ENCODE data around the gene DCLRE1B.

DNA sequence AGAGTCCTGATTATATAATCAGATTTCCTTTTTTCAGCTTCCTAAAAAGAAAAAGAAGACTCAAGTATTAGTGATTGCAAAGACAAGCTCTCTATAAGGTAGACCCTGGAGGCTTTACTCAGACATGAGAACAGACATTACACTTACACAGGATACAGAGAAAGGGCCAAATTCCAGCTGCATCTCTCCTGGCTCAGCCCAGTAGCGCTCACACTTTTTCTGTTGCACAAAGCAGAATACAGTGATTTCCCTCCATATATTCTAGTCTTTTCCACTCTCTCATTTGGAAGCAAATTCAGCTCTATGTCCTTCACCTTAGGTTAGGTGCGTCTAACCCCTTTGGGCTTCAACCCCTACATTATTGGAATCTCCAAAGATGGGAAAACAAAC lies 48.7 kb upstream of the DCLRE1B start:
- TF ChIP-seq GATA2 (IDR thresholded peaks at IDR 0.05; ENCODE audit: low read depth, low read length) (no peak), GATA3 (IDR thresholded peaks at IDR 0.05; ENCODE audit: low read depth, low read length) (no peak)

Data from SH-SY5Y (cell line).